Endothelial cell of umbilical vein (primary cell): ENCODE results near the gene KRR1. TPM values are rescaled to one million over a fixed set of nuclear protein-coding genes. Genes with fewer than 3 reads are reported as not detected.

Experiments used
- BruUV-seq: library from RNA; stranded (reverse); fragments of 400-500 nt; replicated peaks from 2 replicates; lab custom pipeline; 2021; lab: Mats Ljungman, UMichigan
- CTCF ChIA-PET: fragments of 300-600, 350-600 bp; sonication (Branson Sonifier 250); formaldehyde crosslinking; loops from one replicate; lab custom pipeline; 2021; ENCODE audit warnings: antibody characterized with exemption, inconsistent platforms; lab: Charles Lee
- POLR2A ChIA-PET: fragments of 300-600, 350-600 bp; sonication (Branson Sonifier 250); formaldehyde crosslinking; loops from one replicate; lab custom pipeline; 2021; ENCODE audit warnings: antibody characterized with exemption, inconsistent platforms; lab: Charles Lee
- DNase-seq: peaks from one replicate; pipeline ENCODE4 v3.0.0-alpha.2; 2011; ENCODE audit warnings: low read depth, low spot score
- FAIRE-seq: peaks from 2 replicates; lab custom pipeline; 2011; peaks lifted over from hg19 to GRCh38; lab: Jason Lieb, UNC
- H2AFZ ChIP-seq: 2 replicates; pipeline ENCODE4 v1.6.0; 2012; ENCODE audit warnings: low read depth, low read length, control low read depth, inconsistent platforms
- H3K27ac ChIP-seq: 2 replicates; pipeline ENCODE4 v1.5.1; 2011; ENCODE audit warnings: low read depth, mild to moderate bottlenecking, control low read depth, low read length, moderate library complexity; ENCODE audit not compliant: insufficient read depth
- H3K27me3 ChIP-seq, 2 experiments: 2 replicates each; pipeline versions ENCODE4 v1.6.0 to v1.6.1; 2011; ENCODE audit warnings: low read length in 2 of 2, mixed read lengths in 1 of 2; ENCODE audit not compliant: control insufficient read depth in 2 of 2, insufficient read depth in 2 of 2
- H3K36me3 ChIP-seq, 2 experiments: 2 replicates in 1 of 2; 3 replicates in 1 of 2; pipeline ENCODE4 v1.5.1; 2011; ENCODE audit warnings: low read length in 2 of 2, mild to moderate bottlenecking in 1 of 2, moderate library complexity in 1 of 2; ENCODE audit not compliant: control insufficient read depth in 2 of 2, insufficient read depth in 2 of 2; ENCODE audit errors: extremely low read depth in 1 of 2
- H3K4me1 ChIP-seq: 3 replicates; pipeline ENCODE4 v1.5.1; 2011; ENCODE audit warnings: mild to moderate bottlenecking, low read length; ENCODE audit not compliant: control insufficient read depth, insufficient read depth; ENCODE audit errors: extremely low read depth
- H3K4me2 ChIP-seq: 2 replicates; pipeline ENCODE4 v1.6.1; 2011; ENCODE audit warnings: low read length, control low read depth, mixed read lengths; ENCODE audit not compliant: insufficient read depth
- H3K4me3 ChIP-seq, 3 experiments: fragments of 200-600 bp in 1 of 3; sonication (generic), shearing (Covaris generic) in 1 of 3; replicated peaks in 1 of 3; 2 replicates each; pipeline ENCODE4 v1.5.1; 2011 to 2016; ENCODE audit warnings: control low read depth in 3 of 3, low read length in 3 of 3, mild to moderate bottlenecking in 2 of 3, inconsistent platforms in 1 of 3, low read depth in 1 of 3, moderate library complexity in 1 of 3; ENCODE audit not compliant: insufficient read depth in 1 of 3
- H3K79me2 ChIP-seq: 2 replicates; pipeline ENCODE4 v1.6.0; 2012; ENCODE audit warnings: low read length, inconsistent platforms; ENCODE audit not compliant: control insufficient read depth, insufficient read depth
- H3K9ac ChIP-seq: replicated peaks from 2 replicates; pipeline ENCODE3; 2011; ENCODE audit warnings: low read length, control low read depth; ENCODE audit not compliant: insufficient read depth; ENCODE audit errors: extremely low read depth
- H3K9me1 ChIP-seq: replicated peaks from 3 replicates; pipeline ENCODE4 v1.6.0; 2011; ENCODE audit warnings: mild to moderate bottlenecking, low read length; ENCODE audit not compliant: control insufficient read depth, insufficient read depth; ENCODE audit errors: extremely low read depth
- H3K9me3 ChIP-seq: replicated peaks from 2 replicates; pipeline ENCODE4 v1.5.1; 2012; ENCODE audit warnings: low read length, inconsistent platforms; ENCODE audit not compliant: control insufficient read depth, insufficient read depth
- H4K20me1 ChIP-seq: replicated peaks from 2 replicates; pipeline ENCODE3; 2011; ENCODE audit warnings: mild to moderate bottlenecking, low read length; ENCODE audit not compliant: control insufficient read depth, insufficient read depth; ENCODE audit errors: extremely low read depth
- CTCF ChIP-seq, 2 donors: IDR thresholded peaks; 1 replicate in 1 of 2; 2 replicates in 1 of 2; pipeline ENCODE4 v1.5.1; 2011; ENCODE audit warnings: low read length in 2 of 2, mild to moderate bottlenecking in 2 of 2, moderate library complexity in 2 of 2, control low read depth in 1 of 2, inconsistent platforms in 1 of 2, low read depth in 1 of 2; ENCODE audit not compliant: insufficient read depth in 1 of 2; ENCODE audit errors: extremely low read depth in 1 of 2
- EZH2 ChIP-seq: IDR thresholded peaks from 2 replicates; pipeline ENCODE4 v1.6.1; 2012; ENCODE audit warnings: borderline replicate concordance, low read depth, mild to moderate bottlenecking, moderate library complexity, low read length, inconsistent platforms; ENCODE audit not compliant: severe bottlenecking
- FOS ChIP-seq: IDR thresholded peaks from 2 replicates; pipeline ENCODE4 v1.6.1; 2011; ENCODE audit warnings: mild to moderate bottlenecking, low read length, moderate library complexity, borderline replicate concordance; ENCODE audit not compliant: insufficient read depth
- GATA2 ChIP-seq: IDR thresholded peaks from 2 replicates; pipeline ENCODE4 v1.7.0; 2011; ENCODE audit warnings: low read depth, mild to moderate bottlenecking, moderate library complexity, mixed read lengths, low read length; ENCODE audit not compliant: insufficient read length, insufficient read depth
- JUN ChIP-seq: IDR thresholded peaks from 2 replicates; pipeline ENCODE4 v1.6.1; 2011; ENCODE audit warnings: borderline replicate concordance, low read depth; ENCODE audit not compliant: insufficient read length, insufficient read depth
- MAX ChIP-seq: IDR thresholded peaks from 2 replicates; pipeline ENCODE4 v1.6.1; 2011; ENCODE audit not compliant: insufficient read depth, insufficient read length
- MYC ChIP-seq: IDR thresholded peaks from one replicate; pipeline ENCODE4 v1.6.1; 2011; ENCODE audit warnings: mild to moderate bottlenecking, low read depth, low read length
- POLR2A ChIP-seq: IDR thresholded peaks from 2 replicates; pipeline ENCODE4 v1.6.1; 2012; ENCODE audit warnings: low read depth, mild to moderate bottlenecking, control low read depth, low read length
- POLR2AphosphoS5 ChIP-seq: IDR thresholded peaks from 2 replicates; pipeline ENCODE4 v1.6.1; 2012; ENCODE audit warnings: low read depth, mild to moderate bottlenecking, control low read depth, low read length, moderate library complexity; ENCODE audit not compliant: insufficient read depth
- dilution Hi-C: fragments of 300-500 bp; cut with MboI; formaldehyde crosslinking; loops from one replicate; pipeline ENCODE4 v1.15.0; 2019; ENCODE audit warnings: low sequenced_read_pairs; ENCODE audit not compliant: extremely low pct_ligation_motif_present
- intact Hi-C: fragments of 100-400 bp; cut with micrococcal nuclease; formaldehyde crosslinking; loops from one replicate; pipeline ENCODE4 v1.10.0; 2022
- polyA plus RNA-seq, 4 experiments: library from polyadenylated mRNA; depleted of rRNA in 3 of 4; stranded (reverse) in 3 of 4; unstranded in 1 of 4; fragments of >200 nt; gene quantifications; 2 replicates each; pipeline versions ENCODE4 v1.2.1 to v1.2.3, GENCODE V29; 2011 to 2012; ENCODE audit warnings: missing spikeins in 1 of 4
- total RNA-seq: library from RNA; stranded (reverse); gene quantifications from 2 replicates; pipeline ENCODE4 v1.2.3, GENCODE V29; 2021

The KRR1 gene
- total and polyA plus RNA-seq, 2 donors (not counting 3 experiments of a cell fraction or from before 2014, with no cell fraction given), result 5.9 to 49.3 TPM

GRCh38 chr12:75477137-75477536 lies 34.3 kb downstream of the KRR1 start:
- Histone ChIP-seq H2AFZ (no peak overlapping the region), H3K4me2 (no peak overlapping the region), H3K4me3 (no peak overlapping the region), H3K79me2 (peaks cover 9% of the 10 kb centered on the region), H4K20me1 (no peaks in the 10 kb centered on the region), H3K27ac (no peak overlapping the region), H3K9ac (no peak overlapping the region), H3K36me3 (peaks cover 0 to 2% of the 10 kb centered on the region in 2 experiments), H3K27me3 (peaks cover 5 to 6% of the 10 kb centered on the region in 2 experiments), H3K4me1 (peaks cover 9% of the 10 kb centered on the region), H3K9me1 (no peaks in the 10 kb centered on the region), H3K9me3 (no peaks in the 10 kb centered on the region)
- TF ChIP-seq MAX (no peak), CTCF (IDR thresholded peaks at IDR 0.05; ENCODE audit: extremely low read depth in 1 of 2, insufficient read depth in 1 of 2, low read depth in 1 of 2, low read length in 2 of 2) (no peak), EZH2 (no peak), GATA2 (no peak), POLR2AphosphoS5 (no peak), FOS (no peak), MYC (no peak), JUN (no peak), POLR2A (no peak)
- BruUV-seq, result no TSS peak
- DNase-seq (no peak), FAIRE-seq (no peak)
- dilution Hi-C loops, result no loop called here
- intact Hi-C loops, result no loop called here
- CTCF ChIA-PET, result no interaction called here
- POLR2A ChIA-PET, result no interaction called here
